AG09309 (cell line): ENCODE results near the gene RBMS1.
A peak's percentile ranks its signal among the peaks of the same experiment; 100 is the strongest.

Experiments used
- DNase-seq: peaks from one replicate; pipeline ENCODE4 v3.0.0-alpha.2; 2010; ENCODE audit warnings: low read depth
- H3K4me3 ChIP-seq: 2 replicates; pipeline ENCODE4 v1.5.1; 2011; ENCODE audit warnings: mild to moderate bottlenecking, low read depth, low read length, moderate library complexity; ENCODE audit not compliant: control insufficient read depth
- CTCF ChIP-seq: IDR thresholded peaks from 2 replicates; pipeline ENCODE4 v1.5.1; 2011; ENCODE audit warnings: mild to moderate bottlenecking, low read depth, low read length, inconsistent platforms; ENCODE audit not compliant: insufficient read depth, control insufficient read depth; ENCODE audit errors: missing control alignments

RBMS1 gene

DNA sequence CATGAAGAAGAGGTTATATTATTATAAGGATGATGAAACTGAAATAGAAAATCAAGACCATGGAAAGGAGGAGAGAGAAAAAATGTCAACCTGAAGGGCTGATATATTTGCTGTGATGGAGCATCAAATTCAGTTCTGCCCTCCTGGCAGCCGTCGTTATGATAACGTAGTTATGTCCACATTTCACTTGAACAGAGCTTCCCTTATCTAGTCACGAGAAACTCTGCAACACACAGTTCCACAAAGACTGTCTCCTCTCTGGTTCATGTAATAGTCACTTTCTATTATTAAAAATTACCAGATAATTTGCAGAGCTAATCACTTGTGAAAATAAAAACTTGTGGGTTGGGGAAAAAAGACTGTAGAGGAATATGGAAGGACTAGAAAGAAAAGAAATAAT, 19.5 kb upstream of the RBMS1 start:
- H3K4me3 ChIP-seq, result no peak overlapping the region
- DNase-seq, result no peak
- no peak for TF ChIP-seq CTCF

DNA sequence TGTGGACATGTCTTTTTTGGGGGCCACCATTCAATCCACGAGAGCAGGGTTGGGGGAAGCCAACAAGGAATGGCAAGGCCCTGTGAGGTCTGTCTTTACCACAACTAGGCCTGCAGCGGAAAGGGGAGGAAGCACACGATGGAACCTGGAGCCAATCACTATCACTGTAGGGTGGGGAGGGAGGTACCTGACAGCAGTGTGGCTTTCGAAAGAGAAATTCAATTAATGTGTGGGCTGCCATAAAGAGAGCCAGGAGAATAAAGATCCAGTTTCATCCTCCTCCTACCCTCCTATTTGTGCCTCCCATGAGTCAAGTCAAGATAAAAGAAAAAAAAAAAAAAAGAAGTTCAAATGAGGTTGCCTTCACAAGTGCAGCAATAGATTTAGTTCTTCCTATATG, 18.9 kb upstream of the RBMS1 start:
- no peak overlapping the region for H3K4me3 ChIP-seq
- no peak for DNase-seq
- no peak for TF ChIP-seq CTCF

DNA sequence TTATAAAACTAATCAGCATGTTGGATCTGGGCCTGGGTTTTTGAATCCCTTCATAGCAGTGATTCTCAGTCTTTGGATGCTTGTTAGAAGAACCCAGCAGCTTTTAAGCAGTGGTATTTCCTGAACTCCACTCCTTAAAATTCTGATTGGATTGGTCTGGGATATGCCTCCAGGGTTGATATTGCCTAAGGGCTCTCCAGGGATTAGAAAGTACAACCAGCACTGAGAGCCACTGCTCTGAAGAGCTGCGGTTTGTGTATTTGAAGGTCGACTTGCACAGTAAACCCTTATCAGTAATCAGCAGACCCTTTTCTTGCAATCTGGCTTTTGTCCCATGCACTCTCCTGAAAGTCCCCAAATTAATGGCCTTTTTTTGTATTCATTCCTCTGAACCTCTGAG, 17.0 kb upstream of the RBMS1 start:
- no peak for TF ChIP-seq CTCF
- peak; percentile 55 for DNase-seq
- H3K4me3 ChIP-seq, result no peak overlapping the region

- no peak for TF ChIP-seq CTCF
- DNase-seq, result no peak
- no peak overlapping the region for H3K4me3 ChIP-seq
Measured at GRCh38 chr2:160509016-160509415, 15.4 kb upstream of the RBMS1 start.

GRCh38 chr2:160507464-160507863, 13.9 kb upstream of the RBMS1 start:
- no peak overlapping the region for H3K4me3 ChIP-seq
- TF ChIP-seq CTCF, result no peak
- no peak for DNase-seq

- DNase-seq, result no peak
- no peak overlapping the region for H3K4me3 ChIP-seq
- TF ChIP-seq CTCF, result no peak
Measured at GRCh38 chr2:160507046-160507407, 13.4 kb upstream of the RBMS1 start.

- TF ChIP-seq CTCF, result no peak
- no peak overlapping the region for H3K4me3 ChIP-seq
- DNase-seq, result no peak
Measured at GRCh38 chr2:160506371-160507045, 12.9 kb upstream of the RBMS1 start.
